Endothelial cell of umbilical vein (primary cell): ENCODE results near the gene AUTS2. TPM values are rescaled to one million over a fixed set of nuclear protein-coding genes. Genes with fewer than 3 reads are reported as not detected.

Source experiments
- BruUV-seq: library from RNA; stranded (reverse); fragments of 400-500 nt; replicated peaks from 2 replicates; lab custom pipeline; 2021; lab: Mats Ljungman, UMichigan
- CTCF ChIA-PET: fragments of 300-600, 350-600 bp; sonication (Branson Sonifier 250); formaldehyde crosslinking; loops from one replicate; lab custom pipeline; 2021; ENCODE audit warnings: antibody characterized with exemption, inconsistent platforms; lab: Charles Lee
- POLR2A ChIA-PET: fragments of 300-600, 350-600 bp; sonication (Branson Sonifier 250); formaldehyde crosslinking; loops from one replicate; lab custom pipeline; 2021; ENCODE audit warnings: antibody characterized with exemption, inconsistent platforms; lab: Charles Lee
- DNase-seq: peaks from one replicate; pipeline ENCODE4 v3.0.0-alpha.2; 2011; ENCODE audit warnings: low read depth, low spot score
- FAIRE-seq: peaks from 2 replicates; lab custom pipeline; 2011; peaks lifted over from hg19 to GRCh38; lab: Jason Lieb, UNC
- H2AFZ ChIP-seq: 2 replicates; pipeline ENCODE4 v1.6.0; 2012; ENCODE audit warnings: low read depth, low read length, control low read depth, inconsistent platforms
- H3K27ac ChIP-seq: 2 replicates; pipeline ENCODE4 v1.5.1; 2011; ENCODE audit warnings: low read depth, mild to moderate bottlenecking, control low read depth, low read length, moderate library complexity; ENCODE audit not compliant: insufficient read depth
- H3K27me3 ChIP-seq, 2 experiments: 2 replicates each; pipeline versions ENCODE4 v1.6.0 to v1.6.1; 2011; ENCODE audit warnings: low read length in 2 of 2, mixed read lengths in 1 of 2; ENCODE audit not compliant: control insufficient read depth in 2 of 2, insufficient read depth in 2 of 2
- H3K36me3 ChIP-seq, 2 experiments: 2 replicates in 1 of 2; 3 replicates in 1 of 2; pipeline ENCODE4 v1.5.1; 2011; ENCODE audit warnings: low read length in 2 of 2, mild to moderate bottlenecking in 1 of 2, moderate library complexity in 1 of 2; ENCODE audit not compliant: control insufficient read depth in 2 of 2, insufficient read depth in 2 of 2; ENCODE audit errors: extremely low read depth in 1 of 2
- H3K4me1 ChIP-seq: 3 replicates; pipeline ENCODE4 v1.5.1; 2011; ENCODE audit warnings: mild to moderate bottlenecking, low read length; ENCODE audit not compliant: control insufficient read depth, insufficient read depth; ENCODE audit errors: extremely low read depth
- H3K4me2 ChIP-seq: 2 replicates; pipeline ENCODE4 v1.6.1; 2011; ENCODE audit warnings: low read length, control low read depth, mixed read lengths; ENCODE audit not compliant: insufficient read depth
- H3K4me3 ChIP-seq, 3 experiments: fragments of 200-600 bp in 1 of 3; sonication (generic), shearing (Covaris generic) in 1 of 3; replicated peaks in 1 of 3; 2 replicates each; pipeline ENCODE4 v1.5.1; 2011 to 2016; ENCODE audit warnings: control low read depth in 3 of 3, low read length in 3 of 3, mild to moderate bottlenecking in 2 of 3, inconsistent platforms in 1 of 3, low read depth in 1 of 3, moderate library complexity in 1 of 3; ENCODE audit not compliant: insufficient read depth in 1 of 3
- H3K79me2 ChIP-seq: 2 replicates; pipeline ENCODE4 v1.6.0; 2012; ENCODE audit warnings: low read length, inconsistent platforms; ENCODE audit not compliant: control insufficient read depth, insufficient read depth
- H3K9ac ChIP-seq: replicated peaks from 2 replicates; pipeline ENCODE3; 2011; ENCODE audit warnings: low read length, control low read depth; ENCODE audit not compliant: insufficient read depth; ENCODE audit errors: extremely low read depth
- H3K9me1 ChIP-seq: replicated peaks from 3 replicates; pipeline ENCODE4 v1.6.0; 2011; ENCODE audit warnings: mild to moderate bottlenecking, low read length; ENCODE audit not compliant: control insufficient read depth, insufficient read depth; ENCODE audit errors: extremely low read depth
- H3K9me3 ChIP-seq: replicated peaks from 2 replicates; pipeline ENCODE4 v1.5.1; 2012; ENCODE audit warnings: low read length, inconsistent platforms; ENCODE audit not compliant: control insufficient read depth, insufficient read depth
- H4K20me1 ChIP-seq: replicated peaks from 2 replicates; pipeline ENCODE3; 2011; ENCODE audit warnings: mild to moderate bottlenecking, low read length; ENCODE audit not compliant: control insufficient read depth, insufficient read depth; ENCODE audit errors: extremely low read depth
- EZH2 ChIP-seq: IDR thresholded peaks from 2 replicates; pipeline ENCODE4 v1.6.1; 2012; ENCODE audit warnings: borderline replicate concordance, low read depth, mild to moderate bottlenecking, moderate library complexity, low read length, inconsistent platforms; ENCODE audit not compliant: severe bottlenecking
- FOS ChIP-seq: IDR thresholded peaks from 2 replicates; pipeline ENCODE4 v1.6.1; 2011; ENCODE audit warnings: mild to moderate bottlenecking, low read length, moderate library complexity, borderline replicate concordance; ENCODE audit not compliant: insufficient read depth
- GATA2 ChIP-seq: IDR thresholded peaks from 2 replicates; pipeline ENCODE4 v1.7.0; 2011; ENCODE audit warnings: low read depth, mild to moderate bottlenecking, moderate library complexity, mixed read lengths, low read length; ENCODE audit not compliant: insufficient read length, insufficient read depth
- JUN ChIP-seq: IDR thresholded peaks from 2 replicates; pipeline ENCODE4 v1.6.1; 2011; ENCODE audit warnings: borderline replicate concordance, low read depth; ENCODE audit not compliant: insufficient read length, insufficient read depth
- MAX ChIP-seq: IDR thresholded peaks from 2 replicates; pipeline ENCODE4 v1.6.1; 2011; ENCODE audit not compliant: insufficient read depth, insufficient read length
- MYC ChIP-seq: IDR thresholded peaks from one replicate; pipeline ENCODE4 v1.6.1; 2011; ENCODE audit warnings: mild to moderate bottlenecking, low read depth, low read length
- POLR2A ChIP-seq: IDR thresholded peaks from 2 replicates; pipeline ENCODE4 v1.6.1; 2012; ENCODE audit warnings: low read depth, mild to moderate bottlenecking, control low read depth, low read length
- POLR2AphosphoS5 ChIP-seq: IDR thresholded peaks from 2 replicates; pipeline ENCODE4 v1.6.1; 2012; ENCODE audit warnings: low read depth, mild to moderate bottlenecking, control low read depth, low read length, moderate library complexity; ENCODE audit not compliant: insufficient read depth
- dilution Hi-C: fragments of 300-500 bp; cut with MboI; formaldehyde crosslinking; loops from one replicate; pipeline ENCODE4 v1.15.0; 2019; ENCODE audit warnings: low sequenced_read_pairs; ENCODE audit not compliant: extremely low pct_ligation_motif_present
- intact Hi-C: fragments of 100-400 bp; cut with micrococcal nuclease; formaldehyde crosslinking; loops from one replicate; pipeline ENCODE4 v1.10.0; 2022
- polyA plus RNA-seq, 4 experiments: library from polyadenylated mRNA; depleted of rRNA in 3 of 4; stranded (reverse) in 3 of 4; unstranded in 1 of 4; fragments of >200 nt; gene quantifications; 2 replicates each; pipeline versions ENCODE4 v1.2.1 to v1.2.3, GENCODE V29; 2011 to 2012; ENCODE audit warnings: missing spikeins in 1 of 4
- total RNA-seq: library from RNA; stranded (reverse); gene quantifications from 2 replicates; pipeline ENCODE4 v1.2.3, GENCODE V29; 2021
- TF ChIP-seq, protein P1 (sequence below), 2 donors: IDR thresholded peaks; 1 replicate in 1 of 2; 2 replicates in 1 of 2; pipeline ENCODE4 v1.5.1; 2011; ENCODE audit warnings: low read length in 2 of 2, mild to moderate bottlenecking in 2 of 2, moderate library complexity in 2 of 2, control low read depth in 1 of 2, inconsistent platforms in 1 of 2, low read depth in 1 of 2; ENCODE audit not compliant: insufficient read depth in 1 of 2; ENCODE audit errors: extremely low read depth in 1 of 2

The AUTS2 gene
- total and polyA plus RNA-seq, 2 donors (not counting 3 experiments of a cell fraction or from before 2014, with no cell fraction given) = 0.59 to 8.0 TPM

DNA sequence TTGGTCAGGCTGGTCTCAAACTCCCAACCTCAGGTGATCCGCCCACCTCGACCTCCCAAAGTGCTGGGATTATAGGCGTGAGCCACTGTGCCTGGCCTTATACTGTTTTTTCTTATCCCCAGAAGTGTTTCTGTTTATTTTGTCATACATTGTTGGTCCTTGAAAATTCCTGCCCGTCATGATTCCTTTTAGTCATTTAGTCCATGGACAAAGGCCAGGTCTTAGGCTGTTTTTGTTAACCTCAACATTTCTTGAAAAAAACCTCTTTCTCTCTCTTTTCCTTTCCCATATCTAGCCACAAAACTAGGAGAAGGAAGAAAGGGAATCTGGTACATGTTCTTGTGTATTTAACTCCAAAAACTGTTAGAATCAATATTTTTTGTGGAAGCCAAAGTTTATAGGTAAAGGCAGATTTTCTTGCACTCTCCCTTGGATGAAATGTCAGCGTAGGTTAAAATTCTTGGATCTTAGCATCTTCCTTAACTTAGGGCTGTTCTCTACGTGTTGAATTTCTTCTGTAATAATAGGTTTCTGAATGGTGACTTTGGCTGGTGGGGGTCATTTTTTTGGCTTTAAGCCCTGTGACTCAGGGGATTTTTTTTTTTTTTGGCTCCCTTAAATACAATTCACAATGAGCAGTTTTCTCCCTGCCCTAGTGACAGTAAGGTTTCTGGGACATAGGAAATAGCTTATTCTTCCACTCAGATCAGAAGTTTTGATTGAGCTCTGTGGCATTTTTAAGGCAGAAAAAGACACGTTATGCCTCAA is 500.8 kb downstream of the AUTS2 start:
- FAIRE-seq (no peak), DNase-seq (no peak)
- Histone ChIP-seq H2AFZ (no peak overlapping the region), H3K79me2 (no peaks in the 10 kb centered on the region), H4K20me1 (no peaks in the 10 kb centered on the region), H3K4me3 (no peak overlapping the region), H3K4me1 (no peaks in the 10 kb centered on the region), H3K36me3 (no peaks in the 10 kb centered on the region), H3K9ac (no peak overlapping the region), H3K27ac (no peak overlapping the region), H3K9me1 (no peaks in the 10 kb centered on the region), H3K4me2 (no peak overlapping the region), H3K9me3 (no peaks in the 10 kb centered on the region), H3K27me3 (no peaks in the 10 kb centered on the region)
- POLR2A ChIA-PET = no interaction called here
- CTCF ChIA-PET = no interaction called here
- BruUV-seq = no TSS peak
- TF ChIP-seq FOS (no peak), MAX (no peak), EZH2 (no peak), POLR2AphosphoS5 (no peak), GATA2 (no peak), POLR2A (no peak), MYC (no peak), JUN (no peak)
- TF ChIP-seq, protein P1, sequence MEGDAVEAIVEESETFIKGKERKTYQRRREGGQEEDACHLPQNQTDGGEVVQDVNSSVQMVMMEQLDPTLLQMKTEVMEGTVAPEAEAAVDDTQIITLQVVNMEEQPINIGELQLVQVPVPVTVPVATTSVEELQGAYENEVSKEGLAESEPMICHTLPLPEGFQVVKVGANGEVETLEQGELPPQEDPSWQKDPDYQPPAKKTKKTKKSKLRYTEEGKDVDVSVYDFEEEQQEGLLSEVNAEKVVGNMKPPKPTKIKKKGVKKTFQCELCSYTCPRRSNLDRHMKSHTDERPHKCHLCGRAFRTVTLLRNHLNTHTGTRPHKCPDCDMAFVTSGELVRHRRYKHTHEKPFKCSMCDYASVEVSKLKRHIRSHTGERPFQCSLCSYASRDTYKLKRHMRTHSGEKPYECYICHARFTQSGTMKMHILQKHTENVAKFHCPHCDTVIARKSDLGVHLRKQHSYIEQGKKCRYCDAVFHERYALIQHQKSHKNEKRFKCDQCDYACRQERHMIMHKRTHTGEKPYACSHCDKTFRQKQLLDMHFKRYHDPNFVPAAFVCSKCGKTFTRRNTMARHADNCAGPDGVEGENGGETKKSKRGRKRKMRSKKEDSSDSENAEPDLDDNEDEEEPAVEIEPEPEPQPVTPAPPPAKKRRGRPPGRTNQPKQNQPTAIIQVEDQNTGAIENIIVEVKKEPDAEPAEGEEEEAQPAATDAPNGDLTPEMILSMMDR (IDR thresholded peaks at IDR 0.05; ENCODE audit: extremely low read depth in 1 of 2, insufficient read depth in 1 of 2, low read depth in 1 of 2, low read length in 2 of 2) = no peak
- dilution Hi-C loops = no loop called here
- intact Hi-C loops = no loop called here
